Stimulated activated CD4-positive, alpha-beta T cell treated with anti-CD3 and anti-CD28 coated beads, Interleukin-12 subunit alpha, Interleukin-12 subunit beta, amount 100 ng/mL, for 4 hours (primary cell): Measurements from ENCODE around the gene CLCN3.
"Not testable (repeated sequence)": the region's sequence is repeated elsewhere in the genome, so short reads cannot be mapped to it uniquely, and the experiment has no call there.

Experiments
- DNase-seq: peaks from one replicate; pipeline ENCODE4 v3.0.0-alpha.2; 2020

The CLCN3 gene

GRCh38 chr4:169619958-169620879 is at the start of gene CLCN3:
Gene CLCN3 (plus strand): TSS chr4:169620578. CDS start chr4:169635929, 15,351 bp downstream.
- DNase-seq, result peak; percentile 88

- not testable (repeated sequence) for DNase-seq
Observed at GRCh38 chr4:169571012-169571411, 49.4 kb upstream of the CLCN3 start.

- no peak for DNase-seq
Observed at GRCh38 chr4:169571435-169571834, 48.9 kb upstream of the CLCN3 start.

GRCh38 chr4:169573889-169574288 is 46.5 kb upstream of the CLCN3 start:
- DNase-seq, result no peak

GRCh38 chr4:169582203-169582602 is 38.2 kb upstream of the CLCN3 start:
- DNase-seq, result no peak

DNA sequence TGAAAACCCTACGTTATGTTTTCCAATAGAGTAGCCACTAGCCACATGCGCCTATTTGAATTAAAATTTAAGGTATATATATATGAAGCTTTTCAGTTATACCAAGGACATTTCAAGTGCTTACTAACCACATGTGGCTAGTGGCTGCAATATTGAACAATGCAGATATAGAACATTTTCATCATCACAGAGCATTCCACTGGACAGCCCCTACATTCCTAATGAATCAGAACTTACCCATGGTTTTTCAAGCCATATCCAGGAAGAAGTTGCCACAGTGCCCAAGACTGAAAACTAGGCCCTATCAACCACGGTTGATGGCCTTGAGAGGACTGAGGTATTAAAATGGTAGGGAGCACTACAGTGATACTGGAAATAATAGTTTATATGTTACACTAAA is 37.7 kb upstream of the CLCN3 start:
- no peak for DNase-seq

DNA sequence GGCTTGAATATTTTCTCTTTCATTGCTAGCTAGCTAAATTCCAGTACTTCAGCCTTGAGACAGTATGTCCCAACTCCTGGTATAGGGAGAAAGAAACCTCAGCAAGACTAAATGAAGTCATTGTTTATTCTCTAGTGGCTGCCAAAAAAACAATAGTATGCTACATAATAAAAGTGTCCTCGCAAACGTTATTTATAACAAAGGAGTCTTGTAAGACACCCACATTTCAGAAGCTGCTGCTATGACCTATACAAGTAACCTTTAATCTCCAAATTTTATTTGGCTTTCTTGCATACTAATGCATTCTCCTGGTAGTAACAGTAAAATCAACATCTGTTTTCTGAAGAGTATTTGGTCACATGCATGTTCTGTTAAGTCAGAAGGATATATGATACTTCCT is 36.8 kb upstream of the CLCN3 start:
- DNase-seq, result no peak

- DNase-seq, result no peak
Observed at GRCh38 chr4:169593050-169593560, 27.3 kb upstream of the CLCN3 start.

DNA sequence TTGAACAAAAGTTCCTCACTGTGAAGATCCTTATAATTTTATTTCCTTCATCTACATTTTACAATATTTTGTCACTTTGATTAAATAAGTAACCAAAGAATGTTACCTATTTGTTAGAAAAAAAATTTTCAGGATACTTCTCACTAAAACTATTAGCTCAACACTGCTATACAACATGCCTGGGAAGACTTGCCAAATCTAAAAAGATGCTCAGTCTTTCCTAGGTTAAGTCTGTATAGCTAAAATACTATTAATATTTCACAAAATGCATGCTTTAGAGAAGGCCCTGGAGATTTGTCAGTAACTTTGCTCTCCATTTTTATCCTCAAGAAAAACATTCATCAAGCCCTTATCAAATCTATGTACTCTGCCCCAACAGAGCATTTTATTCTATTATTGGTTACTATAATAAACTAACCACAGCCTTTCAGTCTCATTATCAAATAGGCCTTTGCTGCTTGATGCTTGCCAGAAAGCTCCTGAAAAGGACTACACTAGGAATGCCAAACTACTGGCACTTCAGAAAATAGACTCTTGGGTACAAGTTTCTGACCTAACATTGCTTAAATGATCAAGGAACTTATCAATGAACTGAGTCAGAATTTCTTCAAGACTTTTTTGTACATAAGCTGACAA is 25.7 kb upstream of the CLCN3 start:
- no peak for DNase-seq

- DNase-seq, result no peak
Observed at GRCh38 chr4:169601016-169601771, 19.2 kb upstream of the CLCN3 start.

DNA sequence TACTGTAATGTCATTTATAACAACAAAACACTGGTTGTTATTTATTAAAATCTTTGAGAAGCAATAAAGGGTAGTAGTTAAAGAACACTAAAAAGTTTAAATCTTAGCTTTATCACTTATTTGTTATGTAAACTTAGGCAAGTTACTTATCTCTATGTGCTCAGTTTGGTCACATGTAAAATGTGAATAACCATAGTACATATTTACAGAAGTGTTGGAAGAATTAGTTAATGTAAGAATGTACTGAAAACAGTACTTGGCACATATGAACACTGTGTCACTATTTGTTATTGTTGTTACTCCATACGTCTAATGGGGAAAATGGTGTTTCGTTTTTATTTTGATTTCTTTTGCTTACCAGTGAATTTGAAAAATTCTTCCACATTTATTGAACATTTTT is 17.1 kb upstream of the CLCN3 start:
- no peak for DNase-seq

GRCh38 chr4:169604131-169604900 is 16.1 kb upstream of the CLCN3 start:
- no peak for DNase-seq

GRCh38 chr4:169604903-169605331 is 15.5 kb upstream of the CLCN3 start:
- DNase-seq, result no peak

- no peak for DNase-seq
Observed at GRCh38 chr4:169611157-169611556, 9.2 kb upstream of the CLCN3 start.

- peak; percentile 88 for DNase-seq
Observed at GRCh38 chr4:169611991-169612870, 8.1 kb upstream of the CLCN3 start, which contains the start of gene NEK1. Gene NEK1 (minus strand): TSS chr4:169612583. CDS start chr4:169602630, 9,953 bp downstream.

DNA sequence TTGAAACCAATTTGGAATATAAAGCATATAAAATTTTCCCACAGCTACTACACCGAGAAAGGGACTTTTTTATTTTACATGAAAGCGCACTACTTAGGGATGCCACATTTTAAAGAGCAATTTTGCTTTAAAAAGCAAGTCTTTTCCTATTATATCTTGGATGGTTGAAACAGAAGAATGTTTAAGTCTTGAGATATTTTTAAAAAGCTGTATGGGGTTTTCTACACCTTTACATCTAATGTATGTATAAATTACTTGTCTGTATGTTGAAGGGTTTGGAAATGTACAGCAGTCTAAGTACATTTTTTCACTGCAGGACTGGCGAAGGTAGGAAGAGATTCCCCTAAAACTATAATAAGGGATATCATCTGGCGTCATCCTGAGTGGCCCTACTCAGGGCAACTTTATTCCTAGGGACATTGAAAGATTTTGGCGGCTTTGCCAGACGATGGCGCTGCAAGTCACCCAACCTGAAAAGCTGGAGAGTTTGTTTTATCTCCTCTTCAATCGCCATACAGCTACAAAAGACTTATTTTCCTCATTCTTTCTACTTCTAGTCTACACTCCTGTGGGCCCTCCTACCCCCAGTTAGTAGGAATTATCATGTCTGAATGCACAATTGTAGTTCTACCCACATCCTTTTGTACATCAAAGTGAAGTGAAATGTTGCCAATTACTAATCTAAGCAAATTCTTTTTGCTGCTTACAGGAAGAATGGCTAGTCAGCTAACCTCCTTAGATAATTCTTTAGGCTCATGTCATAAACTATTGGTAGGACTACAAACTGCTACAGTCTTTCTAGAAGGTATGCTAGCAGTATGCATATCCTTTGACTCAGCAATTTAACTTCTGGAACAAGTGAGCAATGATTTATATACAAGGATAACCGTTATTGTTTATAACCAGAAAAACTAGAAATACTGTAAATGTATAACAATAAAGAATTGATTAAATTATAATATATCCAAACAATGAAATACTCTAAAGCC is 7.2 kb upstream of the CLCN3 start:
- peak; percentile 50 for DNase-seq

DNA sequence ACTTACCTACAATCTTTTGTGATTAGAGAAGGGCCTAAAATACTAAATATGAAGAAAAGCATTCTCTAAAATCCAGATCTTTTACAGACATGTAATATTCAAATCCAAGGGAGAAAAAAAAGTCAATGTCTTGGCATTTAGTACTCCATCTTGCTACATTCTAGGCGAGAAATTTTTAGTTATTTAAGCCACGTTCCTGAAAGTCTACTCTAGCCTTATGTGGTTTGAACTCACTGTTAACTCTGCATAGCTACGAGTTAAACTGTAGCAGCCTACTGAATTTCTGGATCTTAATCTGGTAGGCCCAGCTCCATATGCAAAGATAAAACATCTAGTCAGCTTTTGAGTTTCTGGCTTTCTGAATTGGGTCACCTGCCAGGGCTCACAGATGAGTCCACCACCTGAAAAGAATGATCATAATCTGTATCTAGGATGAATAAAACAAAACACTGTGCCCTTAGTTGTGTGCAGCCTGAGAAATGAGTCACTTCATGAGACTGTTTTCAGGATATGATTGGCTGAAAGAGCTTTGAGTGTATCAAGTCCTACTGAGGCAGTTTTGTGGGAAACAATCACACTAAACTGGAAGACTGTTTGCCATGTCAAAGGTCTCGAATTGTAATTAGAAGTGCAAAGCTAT is 4.8 kb upstream of the CLCN3 start:
- no peak for DNase-seq

DNA sequence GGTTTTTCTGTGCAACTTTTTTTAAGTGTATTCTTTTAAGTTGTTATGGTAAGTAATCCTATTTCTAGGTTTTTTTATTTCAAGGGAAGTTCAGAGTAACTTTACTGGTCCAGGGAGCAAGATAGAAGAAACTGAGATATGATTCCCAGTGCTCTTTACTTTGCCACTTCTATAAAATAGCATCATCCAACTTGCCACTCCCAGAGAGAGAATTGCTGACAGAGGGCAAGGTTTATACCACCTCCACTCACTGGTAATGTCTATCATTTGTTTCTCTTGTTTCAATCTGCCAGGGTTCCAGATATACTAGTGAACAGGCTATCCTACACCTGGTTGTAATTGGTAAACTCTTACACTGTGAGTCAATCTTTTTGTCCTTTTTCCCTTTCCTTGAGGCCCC is 3.5 kb upstream of the CLCN3 start:
- DNase-seq, result no peak

DNA sequence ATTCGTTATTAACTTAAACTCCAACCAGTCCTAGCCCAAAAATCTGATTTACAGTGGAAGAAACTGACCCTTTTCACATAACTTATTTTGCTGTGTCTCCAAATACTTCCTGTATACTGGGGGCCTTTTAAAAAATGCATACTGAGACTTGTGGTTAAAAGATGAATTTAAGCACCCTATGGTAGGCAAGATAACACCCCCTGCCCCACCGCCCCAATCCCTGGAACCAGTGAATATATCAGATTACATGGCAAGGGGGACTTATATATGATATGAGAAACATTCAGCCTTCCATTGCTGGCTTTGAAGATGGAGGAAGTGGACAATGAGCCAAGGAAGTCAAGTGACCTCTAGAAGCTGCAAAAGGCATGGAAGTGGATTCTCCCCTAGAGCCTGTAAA is 3.1 kb upstream of the CLCN3 start:
- DNase-seq, result no peak
